Measurements from ENCODE around the gene ZNF48.

Gene ZNF48

DNA sequence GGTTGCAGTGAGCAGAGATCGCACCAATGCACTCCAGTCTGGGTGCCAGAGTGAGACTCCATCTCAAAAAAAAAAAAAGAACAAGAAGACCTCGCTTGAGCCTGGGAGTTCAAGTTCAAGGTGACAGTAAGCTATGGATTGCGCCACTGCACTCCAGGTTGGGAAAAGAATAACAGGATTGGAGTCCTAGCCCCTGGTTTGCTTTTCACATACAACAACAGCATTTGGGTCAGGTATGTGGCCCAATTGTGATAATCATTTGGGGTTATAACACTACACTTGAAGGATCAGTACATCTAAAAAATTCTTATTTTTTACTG lies 53.9 kb downstream of the ZNF48 start:
- no peak for DNase-seq
- no peaks in the 10 kb centered on the region for H3K27me3 ChIP-seq (ENCODE audit: insufficient read depth, low read depth, severe bottlenecking)
- TF ChIP-seq, protein P1, sequence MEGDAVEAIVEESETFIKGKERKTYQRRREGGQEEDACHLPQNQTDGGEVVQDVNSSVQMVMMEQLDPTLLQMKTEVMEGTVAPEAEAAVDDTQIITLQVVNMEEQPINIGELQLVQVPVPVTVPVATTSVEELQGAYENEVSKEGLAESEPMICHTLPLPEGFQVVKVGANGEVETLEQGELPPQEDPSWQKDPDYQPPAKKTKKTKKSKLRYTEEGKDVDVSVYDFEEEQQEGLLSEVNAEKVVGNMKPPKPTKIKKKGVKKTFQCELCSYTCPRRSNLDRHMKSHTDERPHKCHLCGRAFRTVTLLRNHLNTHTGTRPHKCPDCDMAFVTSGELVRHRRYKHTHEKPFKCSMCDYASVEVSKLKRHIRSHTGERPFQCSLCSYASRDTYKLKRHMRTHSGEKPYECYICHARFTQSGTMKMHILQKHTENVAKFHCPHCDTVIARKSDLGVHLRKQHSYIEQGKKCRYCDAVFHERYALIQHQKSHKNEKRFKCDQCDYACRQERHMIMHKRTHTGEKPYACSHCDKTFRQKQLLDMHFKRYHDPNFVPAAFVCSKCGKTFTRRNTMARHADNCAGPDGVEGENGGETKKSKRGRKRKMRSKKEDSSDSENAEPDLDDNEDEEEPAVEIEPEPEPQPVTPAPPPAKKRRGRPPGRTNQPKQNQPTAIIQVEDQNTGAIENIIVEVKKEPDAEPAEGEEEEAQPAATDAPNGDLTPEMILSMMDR (IDR thresholded peaks at IDR 0.05; ENCODE audit: low read depth, low read length), result no peak

More for the DNA sequence above, 53.9 kb downstream of the ZNF48 start:
- Histone ChIP-seq H3K27ac (no peak overlapping the region), H3K9me3 (ENCODE audit: severe bottlenecking) (peaks cover 7% of the 10 kb centered on the region), H3K36me3 (peaks cover 6% of the 10 kb centered on the region; the same call in 1 of the 2 replicates), H3K4me3 (ENCODE audit: low read depth, low read length) (no peak overlapping the region)
